ENCODE results near the gene TSC22D4. TPM values are rescaled to one million over a fixed set of nuclear protein-coding genes. Genes with fewer than 3 reads are reported as not detected.

Gene TSC22D4
- polyA plus RNA-seq, 1 experiment: 10.2 TPM

DNA sequence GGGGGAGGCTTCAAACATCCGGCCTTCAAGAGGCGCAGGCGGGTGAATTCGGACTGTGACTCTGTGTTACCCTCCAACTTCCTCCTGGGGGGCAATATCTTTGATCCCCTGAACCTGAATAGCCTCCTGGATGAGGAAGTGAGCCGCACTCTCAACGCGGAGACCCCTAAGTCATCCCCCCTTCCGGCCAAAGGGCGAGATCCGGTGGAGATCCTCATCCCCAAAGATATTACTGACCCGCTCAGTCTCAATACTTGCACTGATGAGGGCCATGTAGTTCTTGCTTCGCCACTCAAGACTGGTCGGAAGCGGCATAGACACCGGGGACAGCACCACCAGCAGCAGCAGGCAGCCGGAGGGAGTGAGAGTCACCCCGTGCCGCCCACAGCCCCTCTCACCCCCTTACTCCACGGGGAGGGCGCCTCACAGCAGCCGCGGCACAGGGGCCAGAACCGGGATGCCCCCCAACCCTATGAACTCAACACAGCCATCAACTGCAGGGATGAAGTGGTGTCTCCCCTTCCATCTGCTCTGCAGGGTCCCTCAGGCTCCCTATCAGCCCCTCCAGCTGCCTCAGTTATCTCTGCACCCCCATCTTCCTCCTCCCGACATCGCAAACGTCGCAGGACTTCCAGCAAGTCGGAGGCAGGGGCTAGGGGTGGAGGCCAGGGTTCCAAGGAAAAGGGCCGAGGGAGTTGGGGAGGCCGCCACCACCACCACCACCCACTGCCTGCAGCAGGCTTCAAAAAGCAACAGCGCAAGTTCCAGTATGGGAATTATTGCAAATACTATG is 48.3 kb downstream of the TSC22D4 start:
- Histone ChIP-seq H3K9me3 (ENCODE audit: control insufficient read depth, insufficient read depth, low read length) (peaks cover 5% of the 10 kb centered on the region; the same call in 1 of the 2 replicates), H3K27ac (ENCODE audit: low read depth, low read length) (no peak overlapping the region), H3K4me3 (ENCODE audit: low read depth, low read length) (peak overlapping the region; percentile 84), H3K27me3 (ENCODE audit: control insufficient read depth, insufficient read depth, low read length) (no peaks in the 10 kb centered on the region)
- TF ChIP-seq, protein P1, sequence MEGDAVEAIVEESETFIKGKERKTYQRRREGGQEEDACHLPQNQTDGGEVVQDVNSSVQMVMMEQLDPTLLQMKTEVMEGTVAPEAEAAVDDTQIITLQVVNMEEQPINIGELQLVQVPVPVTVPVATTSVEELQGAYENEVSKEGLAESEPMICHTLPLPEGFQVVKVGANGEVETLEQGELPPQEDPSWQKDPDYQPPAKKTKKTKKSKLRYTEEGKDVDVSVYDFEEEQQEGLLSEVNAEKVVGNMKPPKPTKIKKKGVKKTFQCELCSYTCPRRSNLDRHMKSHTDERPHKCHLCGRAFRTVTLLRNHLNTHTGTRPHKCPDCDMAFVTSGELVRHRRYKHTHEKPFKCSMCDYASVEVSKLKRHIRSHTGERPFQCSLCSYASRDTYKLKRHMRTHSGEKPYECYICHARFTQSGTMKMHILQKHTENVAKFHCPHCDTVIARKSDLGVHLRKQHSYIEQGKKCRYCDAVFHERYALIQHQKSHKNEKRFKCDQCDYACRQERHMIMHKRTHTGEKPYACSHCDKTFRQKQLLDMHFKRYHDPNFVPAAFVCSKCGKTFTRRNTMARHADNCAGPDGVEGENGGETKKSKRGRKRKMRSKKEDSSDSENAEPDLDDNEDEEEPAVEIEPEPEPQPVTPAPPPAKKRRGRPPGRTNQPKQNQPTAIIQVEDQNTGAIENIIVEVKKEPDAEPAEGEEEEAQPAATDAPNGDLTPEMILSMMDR (IDR thresholded peaks at IDR 0.05; ENCODE audit: low read depth, low read length): no peak
- DNase-seq (ENCODE audit: low read depth, low spot score): no peak
- ChIA-PET POLR2A (interaction anchor here (0.7 to 1.2 kb wide), 3 partner anchors 12 to 17 kb away, joined by 3 to 4 read pairs (median 4); no protein-coding TSS in a partner anchor), CTCF (no interaction called here)

DNA sequence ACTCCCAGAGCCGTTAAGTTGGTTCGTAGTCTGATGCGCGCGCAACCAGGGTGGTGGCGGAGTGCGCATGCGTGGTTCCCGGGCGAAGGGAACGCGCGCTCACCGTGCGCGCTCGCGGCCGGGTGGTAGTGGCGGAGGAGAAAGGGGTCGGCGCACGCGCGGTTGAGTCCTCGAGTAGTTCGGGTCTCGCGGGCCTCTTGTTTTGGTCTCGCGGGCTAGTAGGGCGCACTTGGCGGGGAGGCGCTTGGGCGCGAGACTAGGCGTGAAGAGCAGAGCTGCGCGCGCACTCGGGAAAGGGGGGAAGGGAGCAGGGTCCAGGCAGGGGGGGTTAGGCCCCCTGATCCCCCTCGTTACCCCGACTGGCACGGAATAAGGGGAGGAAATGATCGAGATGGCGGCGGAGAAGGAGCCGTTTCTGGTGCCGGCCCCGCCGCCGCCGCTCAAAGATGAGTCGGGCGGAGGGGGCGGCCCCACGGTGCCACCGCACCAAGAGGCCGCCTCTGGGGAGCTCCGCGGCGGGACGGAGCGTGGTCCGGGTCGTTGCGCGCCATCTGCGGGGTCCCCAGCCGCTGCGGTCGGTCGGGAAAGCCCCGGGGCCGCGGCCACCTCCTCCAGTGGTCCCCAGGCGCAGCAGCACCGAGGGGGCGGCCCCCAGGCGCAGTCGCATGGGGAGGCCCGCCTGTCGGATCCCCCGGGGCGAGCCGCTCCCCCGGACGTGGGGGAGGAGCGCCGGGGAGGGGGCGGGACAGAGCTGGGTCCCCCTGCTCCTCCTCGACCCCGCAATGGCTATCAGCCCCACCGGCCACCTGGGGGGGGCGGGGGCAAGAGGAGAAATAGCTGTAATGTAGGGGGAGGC is 49.1 kb downstream of the TSC22D4 start, which contains the start of gene MEPCE:
TSS of gene MEPCE (plus strand) at position 195 of the 856 bp plus-strand sequence. CDS start at position 383, 188 bp downstream.
- no peaks in the 10 kb centered on the region for H3K27me3 ChIP-seq (ENCODE audit: control insufficient read depth, insufficient read depth, low read length)
- TF ChIP-seq, protein P1 (IDR thresholded peaks at IDR 0.05; ENCODE audit: low read depth, low read length): no peak
- peaks cover 5% of the 10 kb centered on the region; the same call in 1 of the 2 replicates for H3K9me3 ChIP-seq (ENCODE audit: control insufficient read depth, insufficient read depth, low read length)
- CTCF ChIA-PET: interaction anchor here (1.0 to 1.5 kb wide), 3 partner anchors 20 to 23 kb away, joined by 3 to 4 read pairs (median 4); no protein-coding TSS in a partner anchor
- DNase-seq (ENCODE audit: low read depth, low spot score): peak; percentile 94
- H3K27ac ChIP-seq (ENCODE audit: low read depth, low read length): peak within 1 kb of the TSS; percentile 100
- POLR2A ChIA-PET: interaction anchor here (0.6 to 2.0 kb wide), 22 partner anchors 10 to 1303 kb away, joined by 3 to 20 read pairs (median 5); partner anchors contain the start of genes FBXO24, GNB2, LAMTOR4 and LRCH4
- peak within 1 kb of the TSS; percentile 86 for H3K4me3 ChIP-seq (ENCODE audit: low read depth, low read length)

DNA sequence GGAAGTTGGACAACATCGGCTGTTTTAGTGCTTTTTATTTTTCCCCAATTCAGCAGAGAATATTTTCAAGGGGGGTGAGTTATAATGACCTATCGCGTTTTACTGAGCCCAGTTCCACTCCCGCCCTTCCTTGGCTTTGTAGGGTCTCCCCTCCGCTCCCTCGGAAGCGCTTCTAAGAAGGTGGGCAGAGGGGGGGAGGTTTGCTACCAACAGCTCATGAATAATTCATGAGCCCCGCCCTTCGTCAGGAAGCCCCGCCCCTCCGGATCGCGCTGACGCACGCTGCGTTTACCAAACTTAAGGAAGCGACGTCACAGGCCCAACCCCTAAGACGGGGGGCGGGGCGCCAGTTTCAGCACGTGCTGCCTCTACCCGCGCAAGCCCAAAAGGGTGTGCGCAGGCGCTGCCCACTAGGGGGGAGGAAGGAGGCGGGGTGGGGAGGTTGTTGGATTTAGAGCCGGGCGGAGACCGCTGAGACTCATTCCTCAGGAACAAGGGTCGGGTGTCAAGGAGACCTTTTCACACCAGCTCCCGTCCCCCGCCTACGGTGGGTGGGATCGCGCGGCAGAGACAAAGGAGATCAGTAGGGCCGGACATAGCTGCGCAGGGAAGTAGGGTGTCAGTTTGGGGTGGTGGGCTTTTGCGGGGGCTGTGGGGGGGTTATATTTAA is 49.9 kb downstream of the TSC22D4 start:
- peak; percentile 100 for DNase-seq (ENCODE audit: low read depth, low spot score)
- H3K27ac ChIP-seq (ENCODE audit: low read depth, low read length): peak overlapping the region; percentile 100
- POLR2A ChIA-PET: interaction anchor here (0.6 to 2.0 kb wide), 33 partner anchors 8 to 1304 kb away, joined by 3 to 20 read pairs (median 5); partner anchors contain the start of genes AP4M1, FBXO24, GNB2 and LAMTOR4
- CTCF ChIA-PET: interaction anchor here (0.9 to 1.5 kb wide), 4 partner anchors 21 to 40 kb away, joined by 3 to 4 read pairs (median 4); no protein-coding TSS in a partner anchor
- H3K27me3 ChIP-seq (ENCODE audit: control insufficient read depth, insufficient read depth, low read length): no peaks in the 10 kb centered on the region
- TF ChIP-seq, protein P1 (IDR thresholded peaks at IDR 0.05; ENCODE audit: low read depth, low read length): no peak
- peaks cover 5% of the 10 kb centered on the region; the same call in 1 of the 2 replicates for H3K9me3 ChIP-seq (ENCODE audit: control insufficient read depth, insufficient read depth, low read length)
- peak overlapping the region; percentile 86 for H3K4me3 ChIP-seq (ENCODE audit: low read depth, low read length)

DNA sequence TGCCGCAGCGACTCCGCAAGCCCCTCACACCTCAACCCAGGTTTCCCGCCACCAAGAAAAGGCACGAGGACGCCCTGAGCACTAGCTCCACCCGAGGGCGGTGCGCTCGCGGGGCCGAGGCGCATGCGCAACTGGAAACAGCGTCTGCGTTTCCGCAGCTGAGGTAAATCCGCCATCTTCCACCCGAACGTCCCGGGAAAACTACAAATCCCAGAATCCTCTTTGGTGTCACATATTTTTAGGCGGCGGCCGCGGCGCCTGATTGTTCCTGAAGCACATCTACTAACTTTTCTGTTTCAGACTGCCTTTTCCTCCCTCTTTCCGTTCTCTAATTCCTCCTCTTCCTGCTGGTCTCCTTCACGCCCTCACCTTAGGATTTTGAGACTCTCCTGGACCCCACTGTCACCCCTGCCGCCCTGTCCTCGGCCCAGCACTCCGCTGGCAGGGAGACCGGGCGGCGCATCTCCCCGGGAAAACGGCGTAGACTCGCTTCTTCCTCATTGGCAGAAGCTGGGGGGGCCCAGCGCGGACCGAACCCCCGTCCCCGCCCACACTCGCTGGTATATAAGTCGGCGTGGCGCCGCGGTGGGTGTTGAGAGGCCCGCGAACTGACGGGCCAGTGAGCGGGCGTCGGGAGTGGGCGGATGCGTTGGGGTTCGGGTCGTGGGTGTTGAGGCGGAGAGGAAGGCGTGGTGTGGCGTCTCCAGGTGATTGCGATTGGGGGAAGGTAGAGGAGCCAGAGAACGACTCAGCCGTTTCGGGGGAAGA is 50.6 kb downstream of the TSC22D4 start, which contains the start of gene ZCWPW1:
TSS of gene ZCWPW1 (minus strand) at position 505 of the 768 bp plus-strand sequence. CDS start 8,054 bp downstream, outside the sequence.
- no peaks in the 10 kb centered on the region for H3K27me3 ChIP-seq (ENCODE audit: control insufficient read depth, insufficient read depth, low read length)
- peak within 1 kb of the TSS; percentile 86 for H3K4me3 ChIP-seq (ENCODE audit: low read depth, low read length)
- ChIA-PET POLR2A (interaction anchor here (0.6 to 2.0 kb wide), 35 partner anchors 8 to 870 kb away, joined by 3 to 20 read pairs (median 5); partner anchors contain the start of genes AP4M1, FBXO24, GNB2 and LAMTOR4), CTCF (interaction anchor here (0.9 to 1.5 kb wide), 4 partner anchors 20 to 41 kb away, joined by 3 to 4 read pairs (median 4); no protein-coding TSS in a partner anchor)
- TF ChIP-seq, protein P1 (IDR thresholded peaks at IDR 0.05; ENCODE audit: low read depth, low read length): 0 out of 2 replicates have a peak, but pooled peaks have one; percentile 9
- peaks cover 5% of the 10 kb centered on the region; the same call in 1 of the 2 replicates for H3K9me3 ChIP-seq (ENCODE audit: control insufficient read depth, insufficient read depth, low read length)
- peak within 1 kb of the TSS; percentile 100 for H3K27ac ChIP-seq (ENCODE audit: low read depth, low read length)
- DNase-seq (ENCODE audit: low read depth, low spot score): peak; percentile 95
